IMR-90 (cell line): ENCODE results near the gene MCAM. TPM values are rescaled to one million over a fixed set of nuclear protein-coding genes. Genes with fewer than 3 reads are reported as not detected.

Experiments used
- ATAC-seq: fragments of 200-7000 bp; cut with Tn5 transposase; 2 replicates; pipeline ENCODE4 v1.9.1; 2020; ENCODE audit warnings: low read depth, mild to moderate bottlenecking, moderate library complexity
- BruUV-seq: library from RNA; stranded (reverse); fragments of 400-500 nt; replicated peaks from 2 replicates; lab custom pipeline; 2021; lab: Mats Ljungman, UMichigan
- CTCF ChIA-PET: fragments of 300-600 bp; formaldehyde crosslinking; extraction: SDS; loops from one replicate; lab custom pipeline; 2021; ENCODE audit warnings: antibody characterized with exemption; lab: Yijun Ruan, JAX
- POLR2A ChIA-PET: fragments of 300-600 bp; sonication (Branson Sonifier 250); formaldehyde crosslinking; loops from one replicate; lab custom pipeline; 2022; ENCODE audit warnings: antibody characterized with exemption; ENCODE audit not compliant: unreplicated experiment; lab: Charles Lee
- DNase-seq: peaks from one replicate; pipeline ENCODE4 v3.0.0; 2013
- H2AFZ ChIP-seq: replicated peaks from 2 replicates; pipeline ENCODE3; 2013; ENCODE audit warnings: low read length, mild to moderate bottlenecking; ENCODE audit not compliant: poor library complexity
- H2AK5ac ChIP-seq: 2 replicates; pipeline ENCODE4 v1.6.1; 2013; ENCODE audit warnings: low read depth, low read length, inconsistent platforms
- H2AK9ac ChIP-seq: replicated peaks from 2 replicates; pipeline ENCODE3; 2013; ENCODE audit warnings: mild to moderate bottlenecking, low read depth, low read length, moderate library complexity; ENCODE audit not compliant: poor library complexity
- H2BK120ac ChIP-seq: 2 replicates; pipeline ENCODE4 v1.6.1; 2013; ENCODE audit warnings: low read depth, low read length, inconsistent platforms
- H2BK15ac ChIP-seq: 3 replicates; pipeline ENCODE4 v1.6.1; 2013; ENCODE audit warnings: low read depth, low read length, inconsistent platforms
- H2BK20ac ChIP-seq: 2 replicates; pipeline ENCODE4 v1.6.1; 2013; ENCODE audit warnings: low read depth, mild to moderate bottlenecking, inconsistent platforms, low read length, moderate library complexity
- H2BK5ac ChIP-seq: 2 replicates; pipeline ENCODE4 v1.6.1; 2013; ENCODE audit warnings: mild to moderate bottlenecking, low read depth, low read length, inconsistent platforms; ENCODE audit not compliant: poor library complexity, severe bottlenecking
- H3K14ac ChIP-seq: replicated peaks from 2 replicates; pipeline ENCODE4 v1.6.1; 2013; ENCODE audit warnings: low read depth, low read length, inconsistent platforms
- H3K18ac ChIP-seq: 2 replicates; pipeline ENCODE4 v1.6.1; 2013; ENCODE audit warnings: low read depth, low read length, control low read depth
- H3K23ac ChIP-seq: 2 replicates; pipeline ENCODE4 v1.6.1; 2013; ENCODE audit warnings: low read depth, low read length, inconsistent platforms
- H3K27ac ChIP-seq: 2 replicates; pipeline ENCODE4 v1.5.1; 2013; ENCODE audit warnings: mild to moderate bottlenecking, control low read depth, low read length; ENCODE audit not compliant: insufficient read depth
- H3K27me3 ChIP-seq: 2 replicates; pipeline ENCODE4 v1.6.1; 2013; ENCODE audit warnings: low read length; ENCODE audit not compliant: control insufficient read depth, insufficient read depth
- H3K36me3 ChIP-seq: 2 replicates; pipeline ENCODE4 v1.6.1; 2013; ENCODE audit warnings: low read length, mixed read lengths; ENCODE audit not compliant: control insufficient read depth, insufficient read depth
- H3K4ac ChIP-seq: 2 replicates; pipeline ENCODE4 v1.6.1; 2013; ENCODE audit warnings: low read depth, low read length, inconsistent platforms
- H3K4me1 ChIP-seq: 2 replicates; pipeline ENCODE4 v1.6.1; 2013; ENCODE audit warnings: low read length, mixed read lengths; ENCODE audit not compliant: control insufficient read depth, insufficient read depth
- H3K4me2 ChIP-seq: 2 replicates; pipeline ENCODE4 v1.6.1; 2013; ENCODE audit warnings: low read depth, mild to moderate bottlenecking, control low read depth, low read length, moderate library complexity
- H3K4me3 ChIP-seq: 2 replicates; pipeline ENCODE4 v1.5.1; 2013; ENCODE audit warnings: low read depth, mild to moderate bottlenecking, control low read depth, low read length, moderate library complexity; ENCODE audit not compliant: insufficient read depth
- H3K56ac ChIP-seq: 2 replicates; pipeline ENCODE4 v1.6.1; 2013; ENCODE audit warnings: low read length, inconsistent platforms; ENCODE audit not compliant: insufficient read depth; ENCODE audit errors: extremely low read depth
- H3K79me1 ChIP-seq, 2 experiments: 2 replicates each; pipeline ENCODE4 v1.6.1; 2013; ENCODE audit warnings: low read length in 2 of 2, inconsistent platforms in 1 of 2, low read depth in 1 of 2
- H3K9ac ChIP-seq: 2 replicates; pipeline ENCODE4 v1.6.1; 2013; ENCODE audit warnings: low read depth, low read length, control low read depth
- H3K9me1 ChIP-seq: 2 replicates; pipeline ENCODE4 v1.6.1; 2013; ENCODE audit warnings: low read length, inconsistent platforms; ENCODE audit not compliant: insufficient read depth
- H3K9me3 ChIP-seq: 2 replicates; pipeline ENCODE4 v1.6.1; 2013; ENCODE audit warnings: low read length; ENCODE audit not compliant: control insufficient read depth, insufficient read depth
- H4K20me1 ChIP-seq: 2 replicates; pipeline ENCODE4 v1.6.1; 2013; ENCODE audit warnings: low read length, inconsistent platforms; ENCODE audit not compliant: insufficient read depth
- H4K5ac ChIP-seq: 2 replicates; pipeline ENCODE4 v1.6.1; 2013; ENCODE audit warnings: mild to moderate bottlenecking, low read depth, low read length, control low read depth
- H4K8ac ChIP-seq, 2 experiments: 2 replicates each; pipeline ENCODE4 v1.6.1; 2013; ENCODE audit warnings: low read depth in 2 of 2, low read length in 2 of 2, control low read depth in 1 of 2, inconsistent platforms in 1 of 2
- H4K91ac ChIP-seq: 2 replicates; pipeline ENCODE4 v1.6.1; 2013; ENCODE audit warnings: low read depth, low read length, inconsistent platforms; ENCODE audit not compliant: insufficient read depth
- BHLHE40 ChIP-seq: fragments of 150-350 bp; IDR thresholded peaks from 2 replicates; pipeline ENCODE4 v1.6.1; 2016; ENCODE audit warnings: mild to moderate bottlenecking, low read depth, low read length
- CEBPB ChIP-seq: IDR thresholded peaks from 2 replicates; pipeline ENCODE4 v1.6.1; 2012; ENCODE audit warnings: low read depth, low read length, improper control_type of control experiment
- CHD1 ChIP-seq: IDR thresholded peaks from 2 replicates; pipeline ENCODE4 v1.6.1; 2012; ENCODE audit warnings: low read depth, low read length, improper control_type of control experiment
- FOS ChIP-seq: fragments of 150-350 bp; IDR thresholded peaks from 2 replicates; pipeline ENCODE4 v1.6.1; 2016; ENCODE audit warnings: low read depth, low read length
- MAFK ChIP-seq: IDR thresholded peaks from 2 replicates; pipeline ENCODE4 v1.6.1; 2012; ENCODE audit warnings: low read depth, low read length, improper control_type of control experiment
- MAZ ChIP-seq: IDR thresholded peaks from 2 replicates; pipeline ENCODE4 v1.6.1; 2012; ENCODE audit warnings: low read depth, mild to moderate bottlenecking, low read length, improper control_type of control experiment, moderate library complexity, borderline replicate concordance
- MXI1 ChIP-seq: IDR thresholded peaks from 2 replicates; pipeline ENCODE4 v1.6.1; 2012; ENCODE audit warnings: low read depth, mild to moderate bottlenecking, low read length, moderate library complexity, borderline replicate concordance
- NFE2L2 ChIP-seq: fragments of 150-350 bp; IDR thresholded peaks from 2 replicates; pipeline ENCODE4 v1.6.1; 2016; ENCODE audit warnings: low read depth, mild to moderate bottlenecking, low read length
- POLR2A ChIP-seq: IDR thresholded peaks from 2 replicates; pipeline ENCODE4 v1.6.1; 2012; ENCODE audit warnings: mild to moderate bottlenecking, low read depth, low read length
- RAD21 ChIP-seq: IDR thresholded peaks from 2 replicates; pipeline ENCODE4 v1.6.1; 2012; ENCODE audit warnings: low read length, improper control_type of control experiment
- RFX5 ChIP-seq: IDR thresholded peaks from 2 replicates; pipeline ENCODE4 v1.8.0; 2012; ENCODE audit warnings: low read depth, mild to moderate bottlenecking, low read length, moderate library complexity
- WGBS, 2 experiments: methylation state at CpG; one replicate each; pipeline versions ENCODE4 v1.1.5 to v1.1.7; 2013; ENCODE audit warnings: missing lambda C conversion rate in 2 of 2; ENCODE audit not compliant: insufficient read length in 1 of 2; ENCODE audit errors: extremely low coverage in 2 of 2; 5-methylcytosine and 5-hydroxymethylcytosine counted together
- dilution Hi-C: fragments of 300-500 bp; cut with HindIII; formaldehyde crosslinking; loops from one replicate; pipeline ENCODE4 v1.14.3; 2018; ENCODE audit warnings: low sequenced_read_pairs; ENCODE audit not compliant: unreplicated experiment
- in situ Hi-C: fragments of 300-500 bp; cut with MboI; formaldehyde crosslinking; loops from 3 replicates; pipeline ENCODE4 v1.14.3; 2019; ENCODE audit warnings: low sequenced_read_pairs, inconsistent platforms, mixed read lengths
- intact Hi-C: fragments of 100-400 bp; cut with micrococcal nuclease; formaldehyde crosslinking; loops from 2 replicates; pipeline ENCODE4 v1.10.0; 2022
- polyA plus RNA-seq, 3 experiments: library from polyadenylated mRNA; depleted of rRNA; stranded (reverse); fragments of >200 nt; gene quantifications; 2 replicates each; pipeline ENCODE4 v1.2.3, GENCODE V29; 2012; ENCODE audit warnings: low replicate concordance in 1 of 3
- total RNA-seq: library from RNA; depleted of rRNA; stranded (reverse); fragments of >200 nt; gene quantifications from 2 replicates; pipeline ENCODE4 v1.2.3, GENCODE V29; 2012
- TF ChIP-seq, protein P1 (sequence below): conservative IDR thresholded peaks from 2 replicates; pipeline ENCODE4 v1.5.1; 2012; ENCODE audit warnings: mild to moderate bottlenecking, low read depth, low read length, improper control_type of control experiment
- TF ChIP-seq, protein P2 (sequence below): fragments of 150-350 bp; IDR thresholded peaks from 2 replicates; pipeline ENCODE4 v1.6.1; 2016; ENCODE audit warnings: low read depth, mild to moderate bottlenecking, low read length, moderate library complexity, borderline replicate concordance
- TF ChIP-seq, protein P3 (sequence below): fragments of 150-350 bp; IDR thresholded peaks from 2 replicates; pipeline ENCODE4 v1.6.1; 2017; ENCODE audit warnings: mild to moderate bottlenecking, antibody characterized with exemption, low read length, low read depth

Gene MCAM
- total and polyA plus RNA-seq, 2 of the 4 experiments (the other 2 are of a cell fraction), result 95.1 to 131 TPM

DNA sequence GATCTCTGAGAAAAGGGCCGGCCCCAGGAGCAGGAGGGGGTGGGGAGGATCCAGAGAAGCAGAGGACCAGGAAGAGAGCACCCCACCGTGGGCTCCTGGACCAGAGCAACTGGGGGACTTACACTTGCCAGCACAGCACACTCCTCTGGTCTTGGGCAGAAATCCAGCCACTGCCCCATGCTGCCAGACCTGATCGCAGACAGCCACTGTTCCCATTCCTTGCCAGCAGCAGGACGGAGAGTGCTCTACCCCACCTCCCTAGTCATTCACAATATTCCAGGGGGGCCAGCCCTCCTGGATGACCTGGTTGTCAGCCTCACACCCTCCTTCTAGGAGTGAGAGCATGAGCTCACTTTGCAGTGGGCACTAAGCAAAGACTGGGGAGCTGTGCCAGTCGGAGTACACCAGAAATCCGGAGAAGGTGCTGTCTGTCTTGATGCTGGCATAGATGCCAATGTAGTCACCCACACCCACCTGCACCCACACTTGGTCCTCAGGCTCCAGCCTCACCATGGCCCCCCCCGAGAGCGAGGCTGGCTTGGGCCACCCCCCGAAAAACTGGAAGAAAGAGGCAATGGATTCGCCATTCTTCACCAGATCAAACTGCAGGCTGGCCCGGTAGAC is 22.1 kb upstream of the MCAM start:
- Histone ChIP-seq H2BK5ac (peak overlapping the region; percentile 44), H3K9me3 (no peaks in the 10 kb centered on the region), H3K4me3 (peak overlapping the region; percentile 49), H3K27me3 (no peaks in the 10 kb centered on the region), H4K20me1 (peaks cover 5% of the 10 kb centered on the region; the same call in 1 of the 2 replicates), H3K18ac (peak overlapping the region; percentile 30; the same call in 1 of the 2 replicates), H3K23ac (peak overlapping the region; percentile 93), H2AK5ac (peak overlapping the region; percentile 72), H3K27ac (peak overlapping the region; percentile 74), H3K9me1 (peaks cover 10% of the 10 kb centered on the region), H3K9ac (peak overlapping the region; percentile 54), H4K8ac (peak overlapping the region; percentile 17 to 78; a peak in 3 of 4 replicates), H3K14ac (peak overlapping the region; percentile 74), H4K5ac (peak overlapping the region; percentile 42), H3K4me2 (peak overlapping the region; percentile 56), H2AFZ (peak overlapping the region; percentile 92), H2BK120ac (peak overlapping the region; percentile 81), H2BK20ac (peak overlapping the region; percentile 65), H3K36me3 (peaks cover 2% of the 10 kb centered on the region; the same call in 1 of the 2 replicates), H3K4me1 (peaks cover 26% of the 10 kb centered on the region), H2AK9ac (peak overlapping the region; percentile 84), H3K4ac (peak overlapping the region; percentile 84), H4K91ac (peak overlapping the region; percentile 95), H2BK15ac (peak overlapping the region; percentile 59; the same call in 1 of the 3 replicates), H3K79me1 (peaks cover 17 to 42% of the 10 kb centered on the region in 2 experiments; a peak in 3 of 4 replicates), H3K56ac (peak overlapping the region; percentile 62; the same call in 1 of the 2 replicates)
- DNase-seq (no peak), ATAC-seq (no peak)
- ChIA-PET POLR2A (interaction anchor here (1.0 kb wide), 1 partner anchor 15 kb away, joined by 3 read pairs; no protein-coding TSS in a partner anchor), CTCF (interaction anchor here (0.5 to 2.4 kb wide), 19 partner anchors 14 to 880 kb away, joined by 3 to 20 read pairs (median 4); partner anchors contain the start of genes MCAM and USP2)
- dilution Hi-C loops (no loop called here), in situ Hi-C loops (no loop called here), intact Hi-C loops (loop anchor here (1.0 to 5.0 kb wide), 8 partner anchors 18 to 244 kb away; partner anchors contain the start of genes ABCG4 and CBL)
- no TSS peak for BruUV-seq
- WGBS, 2 experiments, result 21% methylated on average over 5 of the region's 11 CpGs; no CpG with 5 or more reads in 1 of the 2 experiments
- TF ChIP-seq MAZ, result no peak
- no peak for TF ChIP-seq MAFK
- no peak for TF ChIP-seq POLR2A
- no peak for TF ChIP-seq CHD1
- TF ChIP-seq MXI1, result no peak
- TF ChIP-seq, protein P1, sequence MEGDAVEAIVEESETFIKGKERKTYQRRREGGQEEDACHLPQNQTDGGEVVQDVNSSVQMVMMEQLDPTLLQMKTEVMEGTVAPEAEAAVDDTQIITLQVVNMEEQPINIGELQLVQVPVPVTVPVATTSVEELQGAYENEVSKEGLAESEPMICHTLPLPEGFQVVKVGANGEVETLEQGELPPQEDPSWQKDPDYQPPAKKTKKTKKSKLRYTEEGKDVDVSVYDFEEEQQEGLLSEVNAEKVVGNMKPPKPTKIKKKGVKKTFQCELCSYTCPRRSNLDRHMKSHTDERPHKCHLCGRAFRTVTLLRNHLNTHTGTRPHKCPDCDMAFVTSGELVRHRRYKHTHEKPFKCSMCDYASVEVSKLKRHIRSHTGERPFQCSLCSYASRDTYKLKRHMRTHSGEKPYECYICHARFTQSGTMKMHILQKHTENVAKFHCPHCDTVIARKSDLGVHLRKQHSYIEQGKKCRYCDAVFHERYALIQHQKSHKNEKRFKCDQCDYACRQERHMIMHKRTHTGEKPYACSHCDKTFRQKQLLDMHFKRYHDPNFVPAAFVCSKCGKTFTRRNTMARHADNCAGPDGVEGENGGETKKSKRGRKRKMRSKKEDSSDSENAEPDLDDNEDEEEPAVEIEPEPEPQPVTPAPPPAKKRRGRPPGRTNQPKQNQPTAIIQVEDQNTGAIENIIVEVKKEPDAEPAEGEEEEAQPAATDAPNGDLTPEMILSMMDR, result no peak
- TF ChIP-seq BHLHE40, result no peak
- TF ChIP-seq RFX5, result no peak
- TF ChIP-seq RAD21, result no peak
- no peak for TF ChIP-seq CEBPB
- TF ChIP-seq FOS, result no peak
- TF ChIP-seq, protein P2, sequence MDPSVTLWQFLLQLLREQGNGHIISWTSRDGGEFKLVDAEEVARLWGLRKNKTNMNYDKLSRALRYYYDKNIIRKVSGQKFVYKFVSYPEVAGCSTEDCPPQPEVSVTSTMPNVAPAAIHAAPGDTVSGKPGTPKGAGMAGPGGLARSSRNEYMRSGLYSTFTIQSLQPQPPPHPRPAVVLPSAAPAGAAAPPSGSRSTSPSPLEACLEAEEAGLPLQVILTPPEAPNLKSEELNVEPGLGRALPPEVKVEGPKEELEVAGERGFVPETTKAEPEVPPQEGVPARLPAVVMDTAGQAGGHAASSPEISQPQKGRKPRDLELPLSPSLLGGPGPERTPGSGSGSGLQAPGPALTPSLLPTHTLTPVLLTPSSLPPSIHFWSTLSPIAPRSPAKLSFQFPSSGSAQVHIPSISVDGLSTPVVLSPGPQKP, result no peak
- TF ChIP-seq NFE2L2, result no peak
- TF ChIP-seq, protein P3, sequence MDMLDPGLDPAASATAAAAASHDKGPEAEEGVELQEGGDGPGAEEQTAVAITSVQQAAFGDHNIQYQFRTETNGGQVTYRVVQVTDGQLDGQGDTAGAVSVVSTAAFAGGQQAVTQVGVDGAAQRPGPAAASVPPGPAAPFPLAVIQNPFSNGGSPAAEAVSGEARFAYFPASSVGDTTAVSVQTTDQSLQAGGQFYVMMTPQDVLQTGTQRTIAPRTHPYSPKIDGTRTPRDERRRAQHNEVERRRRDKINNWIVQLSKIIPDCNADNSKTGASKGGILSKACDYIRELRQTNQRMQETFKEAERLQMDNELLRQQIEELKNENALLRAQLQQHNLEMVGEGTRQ, result no peak
